Measurements from ENCODE around the gene PWWP2B. TPM values are rescaled to one million over a fixed set of nuclear protein-coding genes. Genes with fewer than 3 reads are reported as not detected.
A peak's percentile ranks its signal among the peaks of the same experiment; 100 is the strongest.

Gene PWWP2B
- total and polyA plus RNA-seq, 2 of the 13 experiments (the other 11 are each of a cell fraction or from before 2014, with no cell fraction given): 2.3 to 4.7 TPM

GRCh38 chr10:132459301-132460003 is 62.5 kb downstream of the PWWP2B start (continued):
- no peak for TF ChIP-seq GABPA (IDR thresholded peaks at IDR 0.05; ENCODE audit: low read depth, low read length)
- no peak for TF ChIP-seq GABPA (CRISPR knock-in tag; IDR thresholded peaks at IDR 0.05; ENCODE audit: low read depth)
- TF ChIP-seq U2AF2 (IDR thresholded peaks at IDR 0.05; ENCODE audit: low read depth, low read length): no peak
- TF ChIP-seq ZMYM4 (CRISPR knock-in tag; IDR thresholded peaks at IDR 0.05): 0 out of 2 replicates have a peak, but pooled peaks have one; percentile 24
- TF ChIP-seq ZNF205 (CRISPR knock-in tag; IDR thresholded peaks at IDR 0.05): no peak
- no peak for TF ChIP-seq ZNF782 (CRISPR knock-in tag; IDR thresholded peaks at IDR 0.05; ENCODE audit: borderline replicate concordance)
- TF ChIP-seq IRF9 (CRISPR knock-in tag; IDR thresholded peaks at IDR 0.05; ENCODE audit: borderline replicate concordance): no peak
- peak; percentile 67; the same call in 1 of the 2 replicates for TF ChIP-seq TFDP1 (CRISPR knock-in tag; IDR thresholded peaks at IDR 0.05; ENCODE audit: borderline replicate concordance)
- no peak for TF ChIP-seq ZFP82 (CRISPR knock-in tag; IDR thresholded peaks at IDR 0.05; ENCODE audit: borderline replicate concordance)
- no peak for TF ChIP-seq SSRP1 (CRISPR knock-in tag; IDR thresholded peaks at IDR 0.05)
- 0 out of 2 replicates have a peak, but pooled peaks have one; percentile 34 for TF ChIP-seq MTF2 (CRISPR knock-in tag; IDR thresholded peaks at IDR 0.05; ENCODE audit: borderline replicate concordance)
- TF ChIP-seq ZBTB21 (CRISPR knock-in tag; IDR thresholded peaks at IDR 0.05): no peak
- TF ChIP-seq SALL2 (CRISPR knock-in tag; IDR thresholded peaks at IDR 0.05): no peak
- TF ChIP-seq THAP9 (CRISPR knock-in tag; IDR thresholded peaks at IDR 0.05; ENCODE audit: borderline replicate concordance): no peak
- TF ChIP-seq ZBTB44 (CRISPR knock-in tag; IDR thresholded peaks at IDR 0.05): no peak
- no peak for TF ChIP-seq MIER3 (CRISPR knock-in tag; IDR thresholded peaks at IDR 0.05; ENCODE audit: borderline replicate concordance)
- TF ChIP-seq IKZF4 (CRISPR knock-in tag; IDR thresholded peaks at IDR 0.05; ENCODE audit: borderline replicate concordance, low read depth, not compliant biosample characterization): no peak
- TF ChIP-seq ZNF567 (CRISPR knock-in tag; IDR thresholded peaks at IDR 0.05; ENCODE audit: borderline replicate concordance): no peak
- peak; percentile 85 for TF ChIP-seq HNF4A (CRISPR knock-in tag; IDR thresholded peaks at IDR 0.05)
- no peak for TF ChIP-seq TOE1 (CRISPR knock-in tag; IDR thresholded peaks at IDR 0.05)
- TF ChIP-seq ZNF562 (CRISPR knock-in tag; IDR thresholded peaks at IDR 0.05; ENCODE audit: borderline replicate concordance): no peak
- TF ChIP-seq ZNF3 (CRISPR knock-in tag; IDR thresholded peaks at IDR 0.05): no peak
- TF ChIP-seq JUNB (CRISPR knock-in tag; IDR thresholded peaks at IDR 0.05; ENCODE audit: borderline replicate concordance): no peak
- TF ChIP-seq ZFP90 (CRISPR knock-in tag; IDR thresholded peaks at IDR 0.05; ENCODE audit: borderline replicate concordance): 0 out of 2 replicates have a peak, but pooled peaks have one; percentile 45
- no peak for TF ChIP-seq HDAC1 (CRISPR knock-in tag; IDR thresholded peaks at IDR 0.05)
